GM06990 (cell line): Measurements from ENCODE around the gene CFLAR.
"Not testable (repeated sequence)": the region's sequence is repeated elsewhere in the genome, so short reads cannot be mapped to it uniquely, and the experiment has no call there.

Experiments
- DNase-seq: peaks from one replicate; pipeline ENCODE4 v3.0.0-alpha.2; 2011; ENCODE audit not compliant: insufficient read length; ENCODE audit errors: extremely low read depth
- H3K27me3 ChIP-seq: replicated peaks from 2 replicates; pipeline ENCODE4 v1.6.0; 2011; ENCODE audit warnings: low read length; ENCODE audit not compliant: control insufficient read depth, insufficient read depth
- H3K36me3 ChIP-seq: 2 replicates; pipeline ENCODE4 v1.5.1; 2011; ENCODE audit warnings: low read length; ENCODE audit not compliant: control insufficient read depth, insufficient read depth
- H3K4me3 ChIP-seq: replicated peaks from 2 replicates; pipeline ENCODE4 v1.5.1; 2011; ENCODE audit warnings: low read depth, mild to moderate bottlenecking, control low read depth, low read length
- CTCF ChIP-seq: IDR thresholded peaks from 2 replicates; pipeline ENCODE4 v1.5.1; 2011; ENCODE audit warnings: low read length, control low read depth, mild to moderate bottlenecking, inconsistent platforms; ENCODE audit not compliant: insufficient read depth, poor library complexity, severe bottlenecking

Gene CFLAR

GRCh38 chr2:201174687-201175086 is 58.7 kb downstream of the CFLAR start:
- Histone ChIP-seq H3K36me3 (no peaks in the 10 kb centered on the region), H3K4me3 (no peak overlapping the region), H3K27me3 (no peaks in the 10 kb centered on the region)
- DNase-seq: no peak
- TF ChIP-seq CTCF: no peak

DNA sequence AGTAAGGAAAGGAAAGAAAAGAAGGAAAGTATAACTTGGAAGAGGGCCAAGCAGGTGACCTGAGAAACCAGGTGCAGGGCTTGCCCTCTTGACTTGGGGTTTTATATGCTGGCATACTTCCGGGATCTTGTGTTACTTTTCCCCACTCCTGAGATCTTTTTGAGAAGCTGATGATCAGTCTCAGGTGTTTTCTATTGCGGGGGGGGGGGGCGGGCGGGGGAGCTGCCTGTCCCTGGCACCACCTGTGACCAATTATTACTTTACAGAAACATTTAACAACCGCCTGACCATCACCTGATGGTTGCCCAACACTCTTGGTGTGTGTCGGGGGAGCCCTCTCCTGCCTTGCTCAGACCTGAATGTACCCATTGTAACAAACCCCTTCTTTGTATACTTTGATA is 60.1 kb downstream of the CFLAR start:
- no peaks in the 10 kb centered on the region for H3K27me3 ChIP-seq
- DNase-seq: no peak
- TF ChIP-seq CTCF: no peak

GRCh38 chr2:201180010-201180409 is 64.0 kb downstream of the CFLAR start:
- DNase-seq: no peak
- no peak for TF ChIP-seq CTCF
- no peaks in the 10 kb centered on the region for H3K36me3 ChIP-seq
- no peaks in the 10 kb centered on the region for H3K27me3 ChIP-seq
- H3K4me3 ChIP-seq: no peak overlapping the region

More for the DNA sequence above, 60.1 kb downstream of the CFLAR start:
- H3K4me3 ChIP-seq: no peak overlapping the region
- H3K36me3 ChIP-seq: no peaks in the 10 kb centered on the region

- H3K36me3 ChIP-seq: no peaks in the 10 kb centered on the region
- TF ChIP-seq CTCF: peak; percentile 53
- DNase-seq: peak; percentile 43
- no peaks in the 10 kb centered on the region for H3K27me3 ChIP-seq
- H3K4me3 ChIP-seq: peak within 1 kb of the TSS; percentile 52
Observed at GRCh38 chr2:201182650-201183364, 66.8 kb downstream of the CFLAR start, which contains the start of gene CASP10. CASP10 (plus strand) TSS chr2:201183141; CDS start chr2:201185778, 2,637 bp downstream.

- Histone ChIP-seq H3K27me3 (no peaks in the 10 kb centered on the region), H3K36me3 (no peaks in the 10 kb centered on the region), H3K4me3 (peak overlapping the region; percentile 52)
- DNase-seq: no peak
- no peak for TF ChIP-seq CTCF
Observed at GRCh38 chr2:201183365-201183727, 67.4 kb downstream of the CFLAR start.

- H3K27me3 ChIP-seq, H3K36me3 ChIP-seq, DNase-seq: not testable (repeated sequence)
- H3K4me3 ChIP-seq: peak overlapping the region; percentile 52
Observed at GRCh38 chr2:201183835-201184234, 67.9 kb downstream of the CFLAR start.

DNA sequence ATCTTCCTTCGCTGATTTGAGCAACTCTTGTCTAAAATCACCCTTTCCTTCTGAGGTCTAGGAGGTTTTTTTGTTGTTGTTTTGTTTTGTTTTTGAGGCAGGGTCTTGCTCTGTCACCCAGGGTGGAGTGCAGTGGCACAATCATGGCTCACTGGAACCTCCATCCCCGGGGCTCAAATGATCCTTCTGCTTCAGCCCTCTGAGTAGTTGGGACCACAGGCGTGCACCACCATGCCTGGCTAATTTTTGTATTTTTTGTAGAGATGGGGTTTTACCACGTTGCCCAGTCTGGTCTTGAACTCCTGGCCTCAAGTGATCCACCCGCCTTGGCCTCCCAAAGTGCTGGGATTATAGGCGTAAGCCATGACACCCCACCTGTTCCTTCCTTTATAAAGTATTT is 68.3 kb downstream of the CFLAR start:
- H3K27me3 ChIP-seq, H3K36me3 ChIP-seq, DNase-seq: not testable (repeated sequence)
- peak overlapping the region; percentile 52 for H3K4me3 ChIP-seq
